Fibroblast of upper back skin (primary cell): Measurements from ENCODE around the gene OXT.

ENCODE experiments used
- DNase-seq: peaks from one replicate; pipeline ENCODE4 v3.0.0-alpha.2; 2013

OXT gene

DNA sequence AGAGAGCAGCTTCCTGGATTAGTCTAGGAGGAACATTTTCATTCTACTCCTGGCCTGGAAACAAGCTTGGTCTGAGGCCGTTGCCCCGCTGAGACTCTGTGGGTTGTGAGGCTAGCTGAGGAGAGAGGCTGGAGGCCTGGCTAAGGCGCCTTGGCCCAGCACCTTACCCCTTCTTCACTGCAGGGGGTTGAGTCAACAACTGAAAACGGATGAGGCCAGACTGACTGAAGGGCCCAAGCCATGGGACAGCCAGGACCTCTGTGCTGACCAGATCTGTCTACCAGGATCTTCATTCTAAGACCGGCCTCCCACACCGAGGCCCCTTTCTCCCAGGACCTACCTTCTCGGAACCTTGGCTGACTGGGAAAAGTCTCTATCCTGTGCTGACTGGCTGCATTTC lies 16.6 kb downstream of the OXT start:
- DNase-seq = no peak

GRCh38 chr20:3090565-3090964 lies 19.1 kb downstream of the OXT start:
- DNase-seq = no peak

GRCh38 chr20:3092611-3093379 lies 21.4 kb downstream of the OXT start:
- DNase-seq = peak; percentile 19

DNA sequence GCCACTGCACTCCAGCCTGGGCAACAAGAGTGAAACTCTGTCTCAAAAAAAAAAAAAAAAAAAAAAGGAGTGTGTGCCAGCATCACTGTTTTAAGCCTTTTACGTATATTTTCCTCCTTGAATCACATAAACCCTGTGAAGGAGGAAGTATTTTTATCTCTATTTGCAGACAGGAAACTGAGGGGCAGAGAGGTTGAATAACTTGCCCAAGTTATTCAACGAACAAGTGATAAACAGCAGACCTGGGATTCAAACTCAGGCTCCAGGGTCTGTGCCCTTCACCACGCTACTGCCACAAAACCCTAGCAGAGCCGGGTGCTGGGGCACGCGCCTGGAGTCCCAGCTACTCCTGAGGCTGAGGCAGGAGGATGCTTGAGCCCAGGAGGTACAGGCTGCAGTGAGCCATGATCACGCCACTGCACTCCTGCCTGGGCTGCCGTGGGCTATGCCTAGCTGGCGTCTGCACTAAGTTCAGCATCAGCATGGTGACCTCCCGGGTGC lies 22.5 kb downstream of the OXT start:
- no peak for DNase-seq

DNA sequence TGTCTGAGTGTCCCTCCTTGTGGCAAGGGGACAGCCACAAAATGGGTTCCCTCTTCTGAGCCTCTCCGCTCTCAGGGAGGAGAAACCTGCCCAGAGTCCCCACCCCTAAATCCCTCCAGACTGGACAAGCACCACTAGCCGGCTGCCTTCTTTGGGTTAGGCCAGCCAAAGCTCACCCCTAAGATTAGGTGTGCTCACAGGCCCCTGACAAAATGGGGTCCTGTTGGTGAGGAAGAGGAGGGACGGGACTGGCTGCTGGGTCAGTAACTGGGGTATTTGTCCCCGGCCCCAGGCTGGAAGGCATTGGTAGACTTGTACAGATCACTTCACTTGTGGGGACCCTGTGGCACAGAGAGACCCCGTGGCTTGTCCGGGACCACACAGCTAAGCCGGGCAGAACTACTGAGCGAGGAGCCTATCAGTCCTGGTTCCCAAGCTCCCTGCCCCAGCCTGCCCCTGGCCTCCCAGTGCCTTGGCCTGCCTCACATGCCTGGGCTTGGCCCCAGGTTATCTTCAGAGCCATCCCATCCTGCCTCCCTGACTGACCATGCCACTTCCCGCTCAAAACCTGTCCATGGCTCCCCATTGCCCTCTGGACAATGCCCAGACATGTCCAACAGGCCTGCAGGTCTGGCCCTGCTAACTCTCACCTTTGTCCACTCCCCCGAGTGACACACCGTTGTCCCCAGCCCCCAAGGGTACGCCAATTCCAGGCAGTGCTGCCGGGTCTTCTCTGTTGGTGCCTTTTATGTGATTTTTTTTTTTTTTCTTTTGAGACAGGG lies 23.6 kb downstream of the OXT start:
- no peak for DNase-seq

DNA sequence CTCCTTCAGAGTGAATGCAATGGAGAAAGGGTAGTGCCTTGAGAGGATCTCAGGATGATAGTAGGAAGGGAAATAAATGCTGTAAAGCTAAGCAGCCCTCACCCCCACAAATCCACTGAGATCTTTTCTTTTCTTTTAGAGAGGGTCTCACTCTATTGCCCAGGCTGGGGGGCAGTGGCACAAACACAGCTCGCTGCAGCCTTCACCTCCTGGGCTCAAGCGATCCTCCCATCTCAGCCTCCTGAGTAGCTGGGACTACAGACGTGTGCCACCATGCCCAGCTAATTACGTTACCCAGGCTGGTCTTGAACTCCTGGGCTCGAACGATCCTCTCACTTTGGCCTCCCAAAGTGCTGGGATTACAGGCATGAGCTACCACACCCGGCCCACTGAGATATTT lies 29.1 kb downstream of the OXT start:
- no peak for DNase-seq

DNA sequence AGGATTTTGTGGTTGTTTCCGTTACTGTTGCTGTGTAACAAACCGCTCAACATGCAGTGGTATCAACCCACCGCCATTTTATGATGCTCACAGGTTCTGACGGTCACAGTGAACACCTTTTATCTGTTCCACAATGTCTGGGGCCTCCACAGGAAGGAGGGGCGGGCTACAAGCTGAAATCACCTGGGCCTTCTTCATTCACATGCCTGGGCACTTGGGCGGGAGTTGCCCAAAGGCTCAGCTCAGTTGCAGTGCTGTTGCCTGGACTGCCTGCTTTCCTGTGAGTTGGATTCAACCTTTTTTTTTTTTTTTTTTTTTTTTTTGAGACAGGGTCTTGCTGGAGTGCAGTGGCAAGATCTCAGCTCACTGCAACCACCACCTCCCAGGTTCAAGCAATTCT lies 29.8 kb downstream of the OXT start:
- DNase-seq = no peak

DNA sequence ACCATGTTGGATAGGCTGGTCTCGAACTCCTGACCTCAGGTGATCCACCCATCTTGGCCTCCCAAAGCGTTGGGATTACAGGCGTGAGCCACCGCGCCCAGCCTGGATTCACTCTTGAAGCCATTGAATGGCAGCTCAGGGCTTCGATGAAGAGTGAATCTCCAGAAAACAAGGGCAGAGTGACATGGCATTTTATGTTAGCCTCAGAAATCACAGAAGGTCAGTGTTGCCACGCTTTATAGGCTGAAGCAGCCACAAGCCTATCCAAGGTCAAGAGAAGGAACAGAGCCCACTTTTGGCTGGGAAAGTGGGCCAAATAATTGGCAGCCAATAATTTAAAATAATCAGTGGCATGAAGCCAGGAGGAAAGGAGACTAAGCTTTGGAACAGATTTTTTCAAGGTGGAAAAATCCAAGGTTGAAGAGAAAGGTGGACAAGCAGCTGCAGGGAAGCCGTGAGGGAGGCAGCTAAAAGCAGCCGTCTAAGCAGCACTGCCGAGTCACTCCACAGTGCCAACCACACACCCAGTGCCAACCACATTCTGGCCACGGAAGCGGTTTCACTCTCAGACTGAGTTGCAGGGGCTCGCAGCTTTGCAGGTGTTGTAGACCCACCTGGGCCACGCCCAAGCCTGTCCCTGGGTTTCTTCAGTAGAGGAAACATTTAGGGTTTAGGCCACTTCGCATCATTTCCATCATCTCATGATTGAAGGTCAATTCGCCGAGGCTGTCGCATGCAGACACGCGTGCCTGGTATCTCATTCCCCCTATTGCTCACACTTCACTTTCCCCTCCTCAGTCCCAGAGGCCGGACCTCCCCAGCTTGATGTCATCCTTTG lies 30.5 kb downstream of the OXT start:
- DNase-seq = no peak

DNA sequence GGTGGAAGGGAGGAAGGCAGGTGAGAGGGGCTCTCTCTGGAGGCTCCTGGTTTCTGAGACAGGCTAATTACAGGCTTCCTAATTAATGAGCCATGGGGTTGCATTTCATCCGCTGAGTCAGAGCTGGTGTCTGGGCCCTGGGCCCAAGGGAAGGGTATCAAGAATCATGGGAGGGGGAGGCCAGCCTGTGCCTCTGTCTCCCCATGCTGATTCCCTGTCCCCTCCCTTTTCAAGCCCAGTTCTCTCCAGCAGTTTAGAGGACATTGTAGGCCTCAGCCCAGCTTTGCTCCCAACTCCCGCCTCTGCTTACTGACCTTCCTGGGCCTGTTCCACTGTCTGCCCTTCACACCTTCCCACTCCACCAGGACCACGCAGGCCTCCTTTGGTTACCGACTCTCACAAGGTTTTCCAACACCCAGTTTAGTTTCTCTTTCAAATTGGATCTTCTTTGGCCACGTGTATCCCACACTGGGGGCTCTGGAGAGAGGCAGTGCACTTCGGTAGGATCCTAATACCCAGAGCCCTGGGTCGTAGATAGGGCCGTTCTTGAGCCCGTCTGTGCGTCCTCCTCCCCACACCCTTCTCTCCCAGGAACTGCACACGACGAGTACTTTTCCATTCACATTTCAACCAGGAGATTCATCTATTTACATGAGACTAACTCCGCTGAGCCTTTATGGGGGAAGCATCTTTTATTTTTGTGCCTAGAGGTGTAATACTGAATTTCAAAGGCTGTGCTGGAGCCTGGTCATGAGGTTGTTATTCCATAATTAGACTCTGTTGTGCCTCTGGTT lies 31.4 kb downstream of the OXT start:
- no peak for DNase-seq

GRCh38 chr20:3103369-3104032 lies 32.1 kb downstream of the OXT start:
- DNase-seq = no peak

GRCh38 chr20:3105256-3106137 lies 34.1 kb downstream of the OXT start:
- no peak for DNase-seq

DNA sequence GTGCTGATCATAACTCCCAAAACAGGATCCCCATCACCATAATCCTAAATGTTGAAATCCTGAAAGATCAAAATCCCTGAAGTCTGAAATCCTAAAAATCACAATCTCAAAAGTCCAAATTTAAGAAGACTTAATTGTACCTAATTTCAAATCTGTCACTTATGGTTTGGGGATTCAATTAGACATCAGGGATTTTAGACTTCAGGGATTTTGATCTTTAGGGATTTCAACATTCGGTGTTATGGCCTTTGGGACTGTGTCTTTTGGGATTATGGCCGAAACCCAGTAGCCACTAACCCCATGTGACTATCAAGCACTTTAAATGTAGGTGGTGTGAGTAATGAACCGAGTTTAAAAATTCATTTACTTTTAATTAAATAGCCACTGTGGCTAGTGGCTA lies 34.8 kb downstream of the OXT start:
- no peak for DNase-seq

DNA sequence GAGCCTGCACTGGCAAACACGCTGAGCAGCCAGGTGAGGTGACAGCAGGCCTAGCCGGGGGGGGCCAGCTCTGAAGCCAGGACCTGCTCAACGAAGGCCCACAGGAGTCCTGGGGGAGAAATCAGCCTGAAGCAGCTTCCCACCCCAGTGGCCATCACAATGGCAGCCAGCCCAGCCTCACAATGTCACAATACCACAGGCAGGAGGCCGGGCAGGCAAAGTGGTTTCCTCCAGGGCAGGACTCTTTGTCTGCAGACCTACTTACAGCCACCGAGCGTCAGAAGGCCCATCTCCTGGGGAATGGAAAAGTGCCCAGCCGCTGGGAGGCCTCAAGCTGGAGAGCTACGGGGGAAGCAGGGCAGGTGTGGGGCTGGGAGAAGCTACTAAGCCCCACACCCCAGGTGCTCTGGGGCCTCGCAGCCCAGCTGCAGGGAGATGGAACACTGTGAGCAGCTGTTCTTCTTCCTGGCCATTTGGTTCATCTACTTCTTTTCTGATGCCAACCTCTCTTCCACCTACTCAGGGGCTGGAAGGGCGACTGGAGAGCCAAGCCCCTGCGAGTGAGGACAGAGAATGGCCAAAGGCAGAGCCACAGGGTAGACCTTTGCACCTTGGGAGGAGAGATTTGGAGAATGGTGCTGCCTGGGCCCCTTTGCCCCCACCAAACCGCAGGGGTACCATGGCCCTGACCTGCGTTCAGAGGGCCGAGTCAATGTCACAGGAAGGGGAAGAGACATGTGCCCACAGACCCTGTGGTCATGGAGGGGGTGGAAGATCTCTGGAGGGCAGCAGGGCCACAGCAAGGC lies 35.4 kb downstream of the OXT start:
- no peak for DNase-seq

DNA sequence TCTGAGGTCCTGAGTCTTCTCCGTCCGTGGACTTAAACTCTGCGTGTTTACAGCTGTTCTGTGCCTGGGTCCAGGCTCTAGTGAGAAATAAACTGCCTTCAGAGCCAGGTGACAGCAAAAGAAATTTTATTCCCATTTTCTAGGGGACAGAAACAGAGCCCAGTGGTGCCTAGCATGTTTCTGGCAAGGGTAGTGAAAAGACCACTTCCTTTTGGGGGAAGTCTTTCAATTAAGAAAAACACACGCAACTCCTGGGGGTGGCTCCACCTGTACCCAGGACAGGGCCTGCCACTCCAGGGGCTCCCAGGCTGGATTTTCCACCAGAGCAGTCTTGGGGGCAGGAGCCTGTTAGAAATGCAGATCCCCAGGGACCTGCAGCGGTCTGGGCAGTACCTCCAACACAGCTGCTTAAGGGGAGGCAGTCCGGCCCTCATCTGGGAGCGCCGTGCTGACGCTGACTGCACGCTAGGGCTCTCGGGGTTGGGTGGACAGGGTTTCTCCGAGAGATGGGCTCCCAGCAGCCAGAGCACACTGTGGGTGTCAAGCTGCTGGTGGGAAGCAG lies 36.1 kb downstream of the OXT start:
- DNase-seq = no peak

GRCh38 chr20:3109350-3110302 lies 38.2 kb downstream of the OXT start:
- no peak for DNase-seq

DNA sequence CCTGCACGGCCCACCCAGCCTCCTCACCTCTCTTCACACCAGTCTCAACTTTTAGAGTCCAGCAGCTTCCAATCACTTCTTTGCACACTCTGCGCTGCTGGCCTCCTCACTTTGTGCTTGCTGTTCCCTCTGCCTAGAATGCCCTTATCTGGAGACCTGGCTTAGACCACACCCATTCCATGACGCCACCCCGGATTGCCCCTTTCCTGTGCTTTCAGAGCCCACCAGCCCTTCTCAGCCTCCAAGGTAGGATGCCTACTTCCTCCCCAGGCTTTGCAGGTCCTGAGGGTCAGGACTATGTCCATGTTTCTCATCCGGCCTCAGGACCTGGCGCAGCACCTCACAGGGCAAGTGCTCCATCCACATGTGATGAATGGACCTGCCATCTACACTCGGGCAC lies 40.1 kb downstream of the OXT start:
- DNase-seq = no peak

- no peak for DNase-seq
Observed at GRCh38 chr20:3111995-3112394, 40.6 kb downstream of the OXT start.
